Neural crest cell (in vitro differentiated cells): Measurements from ENCODE around the gene YAF2. TPM values are rescaled to one million over a fixed set of nuclear protein-coding genes. Genes with fewer than 3 reads are reported as not detected.

ENCODE experiments used
- DNase-seq: peaks from one replicate; pipeline ENCODE4 v3.0.0; 2021; ENCODE audit warnings: low read depth, mixed read lengths, low spot score
- H3K27ac Mint-ChIP-seq: one replicate; pipeline ENCODE4 v1.8.0; 2021; ENCODE audit warnings: mild to moderate bottlenecking, mixed read lengths; ENCODE audit not compliant: unreplicated experiment
- H3K27me3 Mint-ChIP-seq: 2 replicates; pipeline ENCODE4 v1.8.0; 2021; ENCODE audit warnings: low read depth, mild to moderate bottlenecking, mixed read lengths
- H3K36me3 Mint-ChIP-seq: 2 replicates; pipeline ENCODE4 v1.8.0; 2021; ENCODE audit warnings: low read depth, mild to moderate bottlenecking, mixed read lengths
- H3K4me1 Mint-ChIP-seq: 2 replicates; pipeline ENCODE4 v1.8.0; 2021; ENCODE audit warnings: mixed read lengths
- H3K4me3 Mint-ChIP-seq: one replicate; pipeline ENCODE4 v1.8.0; 2021; ENCODE audit warnings: mild to moderate bottlenecking, mixed read lengths
- H3K9me3 Mint-ChIP-seq: 2 replicates; pipeline ENCODE4 v1.8.0; 2021; ENCODE audit warnings: mixed read lengths
- long read RNA-seq: library from polyadenylated mRNA; unstranded; transcript quantifications from one replicate; pipeline ENCODE4 v2.0.0, GENCODE V29; 2020
- total RNA-seq: library from RNA; stranded (reverse); gene quantifications from 2 replicates; pipeline ENCODE4 v1.2.1, GENCODE V29; 2021
- TF ChIP-seq, protein P1 (sequence below): fragments of 200-600 bp; sonication (generic); conservative IDR thresholded peaks from 2 replicates; pipeline ENCODE4 v1.5.0; 2021; ENCODE audit warnings: antibody characterized with exemption, mild to moderate bottlenecking

Gene YAF2, protein sequence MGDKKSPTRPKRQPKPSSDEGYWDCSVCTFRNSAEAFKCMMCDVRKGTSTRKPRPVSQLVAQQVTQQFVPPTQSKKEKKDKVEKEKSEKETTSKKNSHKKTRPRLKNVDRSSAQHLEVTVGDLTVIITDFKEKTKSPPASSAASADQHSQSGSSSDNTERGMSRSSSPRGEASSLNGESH
- 27.4 and 33.6 TPM in 2 replicates for total RNA-seq
- long read RNA-seq, transcript YAF2-203 (4 exons, 2,076 nt) = major isoform, 6 of 8 reads
- long read RNA-seq, partial matches to known transcripts = 0 of 8 reads
- long read RNA-seq, other reads (novel, unspliced or antisense) = 2 of 8 reads

DNA sequence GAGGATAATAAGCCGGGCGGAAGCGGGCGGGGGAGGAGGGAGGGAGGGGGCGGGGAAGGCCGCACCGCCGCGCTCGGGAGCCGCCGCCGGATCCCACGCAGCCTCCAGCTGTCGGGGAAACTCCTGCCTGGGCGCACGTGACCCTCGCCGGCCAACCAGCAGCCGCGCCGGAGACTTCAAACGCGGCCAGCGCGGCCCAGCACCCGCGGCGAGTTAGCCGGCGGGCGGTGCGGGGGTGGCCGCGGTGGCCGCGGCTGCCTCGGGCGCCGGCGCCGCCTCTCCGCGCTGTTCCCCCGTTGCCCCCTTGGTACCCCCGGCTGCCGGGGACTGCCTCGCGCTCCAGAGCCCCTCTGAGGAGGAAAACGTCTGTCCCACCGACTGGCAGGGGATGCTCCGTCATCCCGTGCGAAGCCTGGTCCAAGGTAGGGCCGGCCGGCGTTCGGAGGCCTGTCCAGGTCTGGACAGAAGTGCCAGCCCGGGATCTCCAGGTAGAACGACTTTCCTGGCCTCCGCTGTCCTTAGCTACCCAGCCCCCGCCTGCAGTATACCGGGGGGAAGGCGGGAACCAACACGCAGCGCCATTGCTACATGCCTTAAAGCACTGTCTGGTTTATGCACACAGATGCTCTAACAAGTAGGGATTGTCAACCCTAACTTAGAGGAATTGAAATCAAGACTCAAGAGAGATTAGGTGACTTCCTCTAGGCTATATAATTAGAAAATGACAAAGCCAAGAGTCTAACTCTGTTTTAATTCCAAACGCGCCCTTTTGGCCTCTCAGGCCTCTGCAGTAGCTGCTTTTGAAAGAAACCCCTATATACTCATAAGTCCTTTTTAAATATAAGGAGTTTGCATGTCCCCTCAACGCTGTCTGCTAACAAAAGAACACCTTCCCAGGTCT lies at the start of gene YAF2:
Gene YAF2 (minus strand): TSS at position 9 of the 901 bp plus-strand sequence. CDS start 68 bp downstream, outside the sequence.
- peak within 1 kb of the TSS; percentile 95 for H3K4me3 Mint-ChIP-seq
- no peaks in the 10 kb centered on the region for H3K27me3 Mint-ChIP-seq
- TF ChIP-seq, protein P1, sequence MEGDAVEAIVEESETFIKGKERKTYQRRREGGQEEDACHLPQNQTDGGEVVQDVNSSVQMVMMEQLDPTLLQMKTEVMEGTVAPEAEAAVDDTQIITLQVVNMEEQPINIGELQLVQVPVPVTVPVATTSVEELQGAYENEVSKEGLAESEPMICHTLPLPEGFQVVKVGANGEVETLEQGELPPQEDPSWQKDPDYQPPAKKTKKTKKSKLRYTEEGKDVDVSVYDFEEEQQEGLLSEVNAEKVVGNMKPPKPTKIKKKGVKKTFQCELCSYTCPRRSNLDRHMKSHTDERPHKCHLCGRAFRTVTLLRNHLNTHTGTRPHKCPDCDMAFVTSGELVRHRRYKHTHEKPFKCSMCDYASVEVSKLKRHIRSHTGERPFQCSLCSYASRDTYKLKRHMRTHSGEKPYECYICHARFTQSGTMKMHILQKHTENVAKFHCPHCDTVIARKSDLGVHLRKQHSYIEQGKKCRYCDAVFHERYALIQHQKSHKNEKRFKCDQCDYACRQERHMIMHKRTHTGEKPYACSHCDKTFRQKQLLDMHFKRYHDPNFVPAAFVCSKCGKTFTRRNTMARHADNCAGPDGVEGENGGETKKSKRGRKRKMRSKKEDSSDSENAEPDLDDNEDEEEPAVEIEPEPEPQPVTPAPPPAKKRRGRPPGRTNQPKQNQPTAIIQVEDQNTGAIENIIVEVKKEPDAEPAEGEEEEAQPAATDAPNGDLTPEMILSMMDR = no peak
- H3K9me3 Mint-ChIP-seq = no peaks in the 10 kb centered on the region
- peaks cover 3% of the 10 kb centered on the region for H3K36me3 Mint-ChIP-seq
- H3K4me1 Mint-ChIP-seq = peaks cover 30% of the 10 kb centered on the region
- peak within 1 kb of the TSS; percentile 98 for H3K27ac Mint-ChIP-seq
- peak; percentile 78 for DNase-seq

DNA sequence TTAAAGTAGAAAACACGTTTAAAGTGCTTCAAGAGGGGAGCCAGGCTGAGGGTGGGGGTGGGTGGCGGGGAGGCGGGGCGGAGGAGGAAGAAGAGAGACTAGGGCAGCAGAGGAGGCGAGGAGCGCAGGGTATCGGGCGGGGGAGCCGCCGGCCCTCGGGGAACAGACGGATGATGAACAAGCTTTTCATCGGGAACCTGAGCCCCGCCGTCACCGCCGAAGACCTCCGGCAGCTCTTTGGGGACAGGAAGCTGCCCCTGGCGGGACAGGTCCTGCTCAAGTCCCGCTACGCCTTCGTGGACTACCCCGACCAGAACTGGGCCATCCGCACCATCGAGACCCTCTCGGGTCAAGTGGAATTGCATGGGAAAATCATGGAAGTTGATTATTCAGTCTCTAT lies 48.7 kb upstream of the YAF2 start:
- Mint-ChIP-seq H3K4me3 (no peak overlapping the region), H3K4me1 (peaks cover 9% of the 10 kb centered on the region), H3K9me3 (no peaks in the 10 kb centered on the region), H3K27ac (no peak overlapping the region), H3K27me3 (no peaks in the 10 kb centered on the region), H3K36me3 (no peaks in the 10 kb centered on the region)
- DNase-seq = no peak
- TF ChIP-seq, protein P1 = no peak

DNA sequence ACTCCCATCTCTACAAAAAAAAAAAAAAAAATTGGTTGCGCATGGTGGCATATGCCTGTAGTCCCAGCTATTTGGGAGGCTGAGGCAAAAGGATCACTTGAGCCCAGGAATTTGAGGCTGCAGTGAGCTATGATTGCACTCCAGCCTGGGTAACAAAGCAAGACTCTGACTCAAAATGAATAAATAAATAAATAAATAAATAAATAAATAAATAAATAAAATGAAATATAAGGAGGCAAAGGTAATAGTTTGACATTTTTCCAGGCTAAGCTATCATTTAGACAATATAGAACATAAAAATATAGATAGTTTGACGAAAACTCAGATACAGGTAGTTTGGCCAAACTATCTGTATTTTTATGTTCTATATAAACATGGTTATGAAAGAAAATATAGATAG lies 47.4 kb upstream of the YAF2 start:
- H3K9me3 Mint-ChIP-seq = no peaks in the 10 kb centered on the region
- H3K27me3 Mint-ChIP-seq = no peaks in the 10 kb centered on the region
- no peak for DNase-seq
- H3K27ac Mint-ChIP-seq = no peak overlapping the region
- TF ChIP-seq, protein P1 = no peak
- H3K4me1 Mint-ChIP-seq = peaks cover 9% of the 10 kb centered on the region
- H3K36me3 Mint-ChIP-seq = no peaks in the 10 kb centered on the region
- no peak overlapping the region for H3K4me3 Mint-ChIP-seq

DNA sequence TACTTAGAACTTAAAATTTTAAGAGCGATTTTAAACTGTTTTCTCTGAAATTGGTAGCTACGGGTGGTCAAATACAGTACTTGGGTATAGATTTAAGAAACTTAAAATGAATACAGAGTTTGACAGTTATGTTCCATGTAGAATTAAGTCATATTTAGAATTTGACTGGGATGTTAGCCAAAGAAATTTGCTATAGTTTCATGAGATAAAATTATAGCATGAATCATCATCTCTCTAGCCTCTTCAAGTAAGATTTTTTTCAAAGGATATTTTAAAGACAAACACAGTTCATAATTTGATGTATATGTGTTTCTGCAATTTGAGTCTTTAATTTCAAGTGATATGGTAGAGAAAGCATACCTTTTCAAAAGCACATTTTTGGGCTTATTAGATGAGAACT lies 46.8 kb upstream of the YAF2 start:
- H3K27ac Mint-ChIP-seq = no peak overlapping the region
- no peaks in the 10 kb centered on the region for H3K27me3 Mint-ChIP-seq
- TF ChIP-seq, protein P1 = no peak
- H3K36me3 Mint-ChIP-seq = no peaks in the 10 kb centered on the region
- peaks cover 9% of the 10 kb centered on the region for H3K4me1 Mint-ChIP-seq
- no peak overlapping the region for H3K4me3 Mint-ChIP-seq
- DNase-seq = no peak
- no peaks in the 10 kb centered on the region for H3K9me3 Mint-ChIP-seq

DNA sequence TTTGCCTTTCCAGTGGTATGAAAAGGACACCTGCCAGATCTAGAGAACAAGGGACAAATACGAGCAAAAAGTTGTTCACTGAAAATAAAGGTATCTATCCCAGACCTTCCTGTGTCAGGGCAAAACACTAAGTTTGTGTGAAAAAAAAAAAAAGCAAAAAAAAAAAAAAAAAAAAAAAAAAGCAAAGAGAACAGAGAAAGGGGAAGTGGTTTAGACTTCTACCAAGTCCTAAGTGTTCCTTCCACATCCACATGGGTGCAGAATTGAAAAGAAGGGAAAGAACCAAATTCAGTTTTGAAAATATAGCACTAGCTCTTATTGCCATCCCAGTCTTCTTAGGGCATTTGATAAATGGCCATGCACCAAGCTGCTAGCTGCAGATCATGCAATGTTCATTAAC lies 46.1 kb upstream of the YAF2 start:
- Mint-ChIP-seq H3K4me1 (peaks cover 9% of the 10 kb centered on the region), H3K27me3 (no peaks in the 10 kb centered on the region), H3K4me3 (no peak overlapping the region), H3K9me3 (no peaks in the 10 kb centered on the region), H3K27ac (no peak overlapping the region), H3K36me3 (no peaks in the 10 kb centered on the region)
- DNase-seq = no peak
- TF ChIP-seq, protein P1 = no peak
